OCI-LY1 (cell line): ENCODE measurements around the gene PLAAT2.

Experiments used
- H2AFZ ChIP-seq: fragments of 200-600 bp; sonication (generic), shearing (Covaris generic); 2 replicates; pipeline ENCODE4 v1.6.0; 2014; ENCODE audit warnings: antibody characterized with exemption, mild to moderate bottlenecking, low read length
- H3F3A ChIP-seq: fragments of 200-600 bp; sonication (generic), shearing (Covaris generic); 2 replicates; pipeline ENCODE4 v1.6.0; 2014; ENCODE audit warnings: mild to moderate bottlenecking, antibody characterized with exemption, low read length, moderate library complexity; ENCODE audit not compliant: insufficient read depth
- H3K27ac ChIP-seq: fragments of 200-600 bp; sonication (generic); 2 replicates; pipeline ENCODE4 v1.5.1; 2014; ENCODE audit warnings: low read length, mixed run types, mild to moderate bottlenecking, low read depth; ENCODE audit not compliant: poor library complexity, severe bottlenecking
- H3K27me3 ChIP-seq: fragments of 200-600 bp; sonication (generic); 2 replicates; pipeline ENCODE4 v1.6.0; 2014; ENCODE audit warnings: antibody characterized with exemption, mild to moderate bottlenecking, low read length, moderate library complexity; ENCODE audit not compliant: insufficient read depth
- H3K36me3 ChIP-seq: fragments of 200-600 bp; sonication (generic); 2 replicates; pipeline ENCODE4 v1.6.1; 2014; ENCODE audit warnings: mild to moderate bottlenecking, antibody characterized with exemption, low read length, moderate library complexity, mixed read lengths; ENCODE audit not compliant: insufficient read depth
- H3K4me1 ChIP-seq: fragments of 200-600 bp; sonication (generic); 2 replicates; pipeline ENCODE4 v1.5.1; 2014; ENCODE audit warnings: mild to moderate bottlenecking, low read length, moderate library complexity; ENCODE audit not compliant: insufficient read depth, severe bottlenecking
- H3K4me2 ChIP-seq: fragments of 200-600 bp; sonication (generic), shearing (Covaris generic); 2 replicates; pipeline ENCODE4 v1.6.1; 2014; ENCODE audit warnings: low read length
- H3K4me3 ChIP-seq: fragments of 200-600 bp; sonication (generic); 2 replicates; pipeline ENCODE4 v1.5.1; 2014; ENCODE audit warnings: low read length, low read depth, mild to moderate bottlenecking, mixed read lengths; ENCODE audit not compliant: poor library complexity, severe bottlenecking
- H3K79me2 ChIP-seq: fragments of 200-600 bp; shearing (Covaris generic); 2 replicates; pipeline ENCODE4 v1.6.1; 2016; ENCODE audit warnings: mixed run types, low read length, mixed read lengths; ENCODE audit not compliant: insufficient read depth
- H3K9ac ChIP-seq: fragments of 200-600 bp; sonication (generic), shearing (Covaris generic); 2 replicates; pipeline ENCODE4 v1.6.1; 2014; ENCODE audit warnings: mild to moderate bottlenecking, low read length, mixed read lengths
- H3K9me2 ChIP-seq: fragments of 200-600 bp; sonication (generic), shearing (Covaris generic); 2 replicates; pipeline ENCODE4 v1.6.1; 2014; ENCODE audit warnings: low read depth, mild to moderate bottlenecking, low read length, mixed read lengths
- H3K9me3 ChIP-seq: fragments of 200-600 bp; shearing (Covaris generic); 2 replicates; pipeline ENCODE4 v1.6.1; 2014; ENCODE audit warnings: low read length, mixed read lengths
- H4K20me1 ChIP-seq: fragments of 200-600 bp; sonication (generic), shearing (Covaris generic); 2 replicates; pipeline ENCODE4 v1.6.0; 2016; ENCODE audit warnings: mild to moderate bottlenecking, low read length; ENCODE audit not compliant: insufficient read depth
- EZH2 ChIP-seq: fragments of 200-600 bp; sonication (generic), shearing (Covaris generic); IDR thresholded peaks from 2 replicates; pipeline ENCODE4 v1.8.0; 2017; ENCODE audit warnings: borderline replicate concordance, mixed run types, mild to moderate bottlenecking, antibody characterized with exemption, low read length, moderate library complexity, mixed read lengths
- TF ChIP-seq, protein P1 (sequence below): fragments of 200-600 bp; sonication (generic), shearing (Covaris generic); IDR thresholded peaks from 2 replicates; pipeline ENCODE4 v1.5.1; 2017; ENCODE audit warnings: mild to moderate bottlenecking, antibody characterized with exemption, low read length, moderate library complexity, mixed read lengths

PLAAT2 gene

DNA sequence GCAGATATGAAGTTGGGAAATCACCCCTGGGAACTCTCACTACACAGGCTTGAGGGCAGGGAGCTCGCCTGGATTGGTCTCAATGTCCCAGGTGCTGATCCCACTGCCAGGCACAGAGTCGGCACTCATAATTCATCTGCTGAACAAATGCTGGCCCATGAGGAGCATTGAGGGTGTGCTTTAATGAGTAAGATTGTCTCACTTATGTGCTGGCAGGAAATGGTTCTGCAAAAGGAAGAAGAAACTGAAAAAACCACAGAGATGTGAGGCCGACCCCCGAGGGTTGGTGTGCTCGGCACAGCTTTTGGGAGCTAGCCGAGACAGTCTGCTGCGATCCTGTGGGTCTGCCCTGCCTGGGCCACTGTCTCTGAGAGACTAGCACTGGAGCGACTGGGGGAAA is 9.4 kb downstream of the PLAAT2 start:
- Histone ChIP-seq H3K4me3 (no peak overlapping the region), H3K9ac (no peak overlapping the region; the same call in 1 of the 2 replicates), H3K4me1 (peaks cover 25% of the 10 kb centered on the region), H3K9me2 (no peaks in the 10 kb centered on the region), H3K4me2 (peak overlapping the region; percentile 37; the same call in 1 of the 2 replicates), H3K9me3 (no peaks in the 10 kb centered on the region), H3K27me3 (no peaks in the 10 kb centered on the region), H4K20me1 (no peaks in the 10 kb centered on the region), H2AFZ (peak overlapping the region; percentile 21; the same call in 1 of the 2 replicates), H3K79me2 (no peaks in the 10 kb centered on the region), H3K36me3 (no peaks in the 10 kb centered on the region), H3K27ac (peak overlapping the region; percentile 15), H3F3A (no peaks in the 10 kb centered on the region)
- no peak for TF ChIP-seq EZH2
- TF ChIP-seq, protein P1, sequence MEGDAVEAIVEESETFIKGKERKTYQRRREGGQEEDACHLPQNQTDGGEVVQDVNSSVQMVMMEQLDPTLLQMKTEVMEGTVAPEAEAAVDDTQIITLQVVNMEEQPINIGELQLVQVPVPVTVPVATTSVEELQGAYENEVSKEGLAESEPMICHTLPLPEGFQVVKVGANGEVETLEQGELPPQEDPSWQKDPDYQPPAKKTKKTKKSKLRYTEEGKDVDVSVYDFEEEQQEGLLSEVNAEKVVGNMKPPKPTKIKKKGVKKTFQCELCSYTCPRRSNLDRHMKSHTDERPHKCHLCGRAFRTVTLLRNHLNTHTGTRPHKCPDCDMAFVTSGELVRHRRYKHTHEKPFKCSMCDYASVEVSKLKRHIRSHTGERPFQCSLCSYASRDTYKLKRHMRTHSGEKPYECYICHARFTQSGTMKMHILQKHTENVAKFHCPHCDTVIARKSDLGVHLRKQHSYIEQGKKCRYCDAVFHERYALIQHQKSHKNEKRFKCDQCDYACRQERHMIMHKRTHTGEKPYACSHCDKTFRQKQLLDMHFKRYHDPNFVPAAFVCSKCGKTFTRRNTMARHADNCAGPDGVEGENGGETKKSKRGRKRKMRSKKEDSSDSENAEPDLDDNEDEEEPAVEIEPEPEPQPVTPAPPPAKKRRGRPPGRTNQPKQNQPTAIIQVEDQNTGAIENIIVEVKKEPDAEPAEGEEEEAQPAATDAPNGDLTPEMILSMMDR: no peak

DNA sequence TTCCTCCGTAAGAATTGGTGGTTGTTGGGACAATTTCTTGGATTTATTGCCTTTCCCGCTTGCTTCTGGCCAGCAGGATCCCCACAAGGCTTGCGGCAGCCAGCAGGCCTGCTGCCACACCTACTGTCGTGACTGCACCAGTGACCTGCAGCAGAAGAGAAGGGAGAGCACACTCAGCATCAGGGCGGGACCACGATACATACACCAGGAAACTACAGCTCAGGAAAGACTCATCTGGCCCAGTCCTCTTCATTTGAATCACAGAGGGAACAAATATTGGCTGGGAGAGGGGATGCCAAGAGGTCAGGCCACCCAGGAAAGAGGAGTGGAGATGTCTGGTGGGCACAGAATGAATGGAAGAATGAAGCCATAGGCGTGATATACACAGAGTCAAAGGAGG is 10.3 kb downstream of the PLAAT2 start:
- Histone ChIP-seq H3F3A (no peaks in the 10 kb centered on the region), H3K9me3 (no peaks in the 10 kb centered on the region), H3K36me3 (no peaks in the 10 kb centered on the region), H3K79me2 (no peaks in the 10 kb centered on the region), H4K20me1 (no peaks in the 10 kb centered on the region), H3K4me2 (no peak overlapping the region), H2AFZ (no peak overlapping the region), H3K27ac (no peak overlapping the region), H3K9ac (no peak overlapping the region), H3K27me3 (no peaks in the 10 kb centered on the region), H3K4me3 (no peak overlapping the region), H3K9me2 (no peaks in the 10 kb centered on the region), H3K4me1 (peaks cover 25% of the 10 kb centered on the region)
- no peak for TF ChIP-seq EZH2
- TF ChIP-seq, protein P1: no peak

DNA sequence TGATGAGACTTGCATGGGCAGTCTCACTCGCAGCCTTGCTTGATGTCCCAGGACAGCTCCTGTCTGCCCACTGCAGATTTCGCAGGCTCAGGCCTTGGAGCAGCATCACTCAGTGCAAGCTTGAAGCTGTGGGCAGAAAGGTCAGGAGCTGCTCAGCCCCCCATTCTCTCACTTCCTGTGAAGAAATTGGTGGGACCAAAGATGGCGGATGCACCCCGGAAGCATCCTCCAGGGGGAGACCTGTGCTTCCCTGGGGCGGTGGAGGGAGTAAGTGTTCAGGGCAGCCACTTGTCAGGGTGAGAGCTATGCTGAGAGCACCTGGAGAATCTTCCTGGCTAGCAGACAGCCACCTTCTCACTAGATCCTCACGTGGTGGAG is 11.3 kb downstream of the PLAAT2 start:
- no peak overlapping the region for H2AFZ ChIP-seq
- H4K20me1 ChIP-seq: no peaks in the 10 kb centered on the region
- no peak overlapping the region for H3K9ac ChIP-seq
- no peaks in the 10 kb centered on the region for H3F3A ChIP-seq
- TF ChIP-seq EZH2: no peak
- TF ChIP-seq, protein P1: no peak
- H3K79me2 ChIP-seq: no peaks in the 10 kb centered on the region
- no peak overlapping the region for H3K4me2 ChIP-seq
- H3K9me3 ChIP-seq: no peaks in the 10 kb centered on the region
- H3K4me3 ChIP-seq: no peak overlapping the region
- H3K9me2 ChIP-seq: no peaks in the 10 kb centered on the region
- peaks cover 21% of the 10 kb centered on the region for H3K4me1 ChIP-seq
- H3K27ac ChIP-seq: no peak overlapping the region
- H3K27me3 ChIP-seq: no peaks in the 10 kb centered on the region
- H3K36me3 ChIP-seq: no peaks in the 10 kb centered on the region
